HG03457 (cell line): Measurements from ENCODE around the gene BCAN.
A peak's percentile ranks its signal among the peaks of the same experiment; 100 is the strongest.

Source experiments
- ATAC-seq: cut with Tn5 transposase; IDR thresholded peaks from one replicate; pipeline ENCODE4 v1.9.1; 2021; ENCODE audit warnings: moderate number of reproducible peaks; ENCODE audit not compliant: unreplicated experiment

The BCAN gene

DNA sequence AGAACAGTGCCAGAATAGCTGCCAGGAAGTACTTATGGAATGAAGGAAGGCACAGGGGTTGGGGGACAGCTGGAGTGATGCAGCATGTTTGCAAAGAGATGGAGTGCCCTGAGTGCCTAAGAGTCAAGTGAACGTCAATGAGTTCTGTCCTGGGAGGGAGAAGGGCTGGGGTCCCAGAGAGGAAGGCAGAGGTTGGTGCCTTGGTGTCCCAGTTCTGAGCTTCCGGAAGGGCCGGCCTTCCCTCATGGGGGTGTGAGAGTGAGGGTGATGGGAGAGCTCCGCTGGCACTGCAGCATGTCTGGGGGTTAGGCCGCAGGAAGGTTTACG, 17.7 kb downstream of the BCAN start:
- ATAC-seq, result no peak

- ATAC-seq, result peak; percentile 55
Observed at GRCh38 chr1:156659988-156660751, 18.3 kb downstream of the BCAN start.

- ATAC-seq, result no peak
Observed at GRCh38 chr1:156660752-156661112, 18.8 kb downstream of the BCAN start.

DNA sequence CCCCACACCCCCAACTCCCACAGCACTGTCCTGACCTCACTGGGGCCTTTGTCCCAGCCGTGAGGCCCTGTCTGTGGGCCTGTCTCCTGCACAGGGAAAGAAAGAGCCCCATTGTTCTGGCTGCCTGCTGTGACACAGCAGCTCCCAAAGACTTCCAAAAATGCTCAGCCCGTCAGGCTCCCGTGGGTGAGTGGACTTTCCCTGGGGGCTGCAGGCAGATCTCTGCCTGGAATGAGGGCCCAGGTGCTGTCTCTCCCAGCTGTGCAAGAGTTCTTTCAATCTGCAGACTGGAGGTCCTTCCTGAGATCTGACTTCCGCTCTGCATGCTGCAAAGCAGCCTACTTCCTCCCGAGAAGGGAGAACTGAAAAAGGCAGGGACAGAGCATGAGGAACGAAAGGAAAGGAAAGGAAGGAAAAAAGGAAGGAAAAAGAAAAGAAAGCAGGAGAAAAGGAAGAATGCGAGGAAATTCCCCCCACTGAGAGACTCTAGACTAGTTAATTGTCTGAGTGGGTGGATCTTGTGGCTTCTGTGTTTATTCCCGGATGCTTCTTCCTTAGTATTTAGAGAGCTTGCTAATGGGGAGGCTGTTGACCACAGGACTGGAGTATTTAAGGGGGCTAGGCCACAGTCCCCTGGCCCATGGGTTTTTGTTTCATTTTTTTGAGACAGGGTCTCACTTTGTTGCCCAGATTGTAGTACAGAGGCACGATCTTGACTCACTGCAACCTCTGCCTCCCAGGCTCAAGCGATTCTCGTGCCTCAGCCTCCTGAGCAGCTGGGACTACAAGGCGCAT, 20.3 kb downstream of the BCAN start:
- ATAC-seq, result no peak

DNA sequence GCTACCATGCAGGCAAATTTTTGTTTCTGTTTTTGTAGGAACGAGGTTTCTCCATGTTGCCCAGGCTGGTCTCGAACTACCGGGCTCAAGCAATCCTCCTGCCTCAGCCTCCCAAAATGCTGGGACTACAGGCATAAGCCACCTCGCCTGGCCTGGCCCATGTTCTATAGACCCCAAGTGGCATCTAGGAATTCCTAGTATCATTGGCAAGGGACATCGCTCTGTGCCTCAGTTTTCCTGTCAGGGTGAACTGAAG, 20.8 kb downstream of the BCAN start:
- ATAC-seq, result no peak

DNA sequence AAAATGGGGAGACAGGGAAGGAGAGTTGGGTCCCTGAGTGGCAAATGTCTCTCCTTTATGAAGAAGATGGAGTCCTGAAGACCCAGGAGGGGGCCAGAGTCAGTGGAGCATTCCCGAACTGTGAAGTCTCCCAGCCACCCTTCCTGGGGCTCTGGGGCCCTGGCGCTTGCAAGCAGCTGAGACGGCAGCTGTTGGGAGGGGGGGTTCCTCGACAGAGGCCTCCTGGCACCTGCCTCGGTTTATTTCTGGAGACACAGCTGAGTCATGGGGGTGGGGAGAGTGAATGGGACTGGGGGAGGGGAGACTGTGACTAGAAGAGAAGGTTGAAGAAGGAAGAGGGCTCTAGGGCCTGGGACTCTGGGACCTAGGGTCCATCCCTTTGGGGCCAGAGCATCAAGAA, 21.3 kb downstream of the BCAN start:
- no peak for ATAC-seq

DNA sequence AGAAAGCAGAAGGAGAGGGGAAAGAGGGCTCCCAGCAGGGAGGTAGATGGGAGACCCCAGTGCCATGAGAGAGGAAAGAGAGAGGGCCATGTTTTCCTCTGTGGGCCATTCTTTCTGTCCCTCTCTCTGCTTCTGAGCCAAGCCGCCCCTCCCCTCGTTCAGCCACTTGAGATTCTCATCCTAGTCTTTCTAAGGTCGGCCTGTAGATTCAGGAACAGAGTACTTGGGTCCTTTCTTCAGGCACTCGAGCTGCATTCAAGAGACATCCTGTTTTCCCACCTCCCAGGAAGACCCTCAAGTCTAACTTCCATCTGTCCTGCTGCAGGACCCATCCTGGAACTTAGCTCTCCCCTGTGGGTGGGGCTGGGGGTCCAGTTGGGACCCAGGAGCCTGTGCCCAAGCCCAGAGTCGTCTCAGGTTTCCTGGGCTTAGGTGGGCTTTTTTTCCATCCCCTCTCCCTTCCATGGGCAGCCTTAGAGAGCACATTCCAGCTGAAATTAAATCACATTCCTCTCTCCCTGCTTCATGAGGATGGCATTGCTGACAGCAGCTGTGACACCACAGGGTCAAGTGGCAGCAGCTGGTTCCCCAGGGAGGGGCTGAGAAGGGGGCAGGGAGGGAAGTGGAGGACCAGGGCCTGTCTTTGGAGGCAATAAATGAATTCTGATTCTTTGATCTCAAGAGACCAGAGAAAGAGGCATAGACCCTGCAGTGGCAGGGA, 22.3 kb downstream of the BCAN start:
- no peak for ATAC-seq

- ATAC-seq, result no peak
Observed at GRCh38 chr1:156664767-156665411, 23.0 kb downstream of the BCAN start.

GRCh38 chr1:156665539-156665938, 23.6 kb downstream of the BCAN start:
- no peak for ATAC-seq

GRCh38 chr1:156666862-156667609, 25.1 kb downstream of the BCAN start:
- ATAC-seq, result no peak

DNA sequence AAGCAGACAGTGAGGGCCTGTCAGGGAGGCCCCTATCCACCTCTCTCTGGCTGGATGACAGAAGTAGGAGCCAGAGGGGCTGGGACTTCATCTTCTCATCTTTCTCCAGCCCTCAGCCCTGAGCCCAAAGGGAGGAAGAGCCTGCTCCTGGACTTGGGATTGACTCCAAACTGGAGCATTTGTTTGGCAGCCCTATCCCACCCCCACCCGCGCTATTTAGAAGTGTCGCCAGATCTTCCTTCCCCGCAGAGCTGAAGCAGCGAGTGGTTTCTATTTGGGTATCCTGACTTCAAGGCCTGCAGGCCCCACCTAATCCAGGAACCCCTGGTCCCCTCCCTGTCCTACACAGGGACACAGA, 25.7 kb downstream of the BCAN start:
- ATAC-seq, result no peak

GRCh38 chr1:156667968-156668709, 26.2 kb downstream of the BCAN start:
- no peak for ATAC-seq

- ATAC-seq, result no peak
Observed at GRCh38 chr1:156668801-156669637, 27.1 kb downstream of the BCAN start.

- ATAC-seq, result no peak
Observed at GRCh38 chr1:156669794-156670193, 27.9 kb downstream of the BCAN start.

- ATAC-seq, result no peak
Observed at GRCh38 chr1:156670359-156670758, 28.4 kb downstream of the BCAN start.

- no peak for ATAC-seq
Observed at GRCh38 chr1:156670791-156671190, 28.9 kb downstream of the BCAN start.

DNA sequence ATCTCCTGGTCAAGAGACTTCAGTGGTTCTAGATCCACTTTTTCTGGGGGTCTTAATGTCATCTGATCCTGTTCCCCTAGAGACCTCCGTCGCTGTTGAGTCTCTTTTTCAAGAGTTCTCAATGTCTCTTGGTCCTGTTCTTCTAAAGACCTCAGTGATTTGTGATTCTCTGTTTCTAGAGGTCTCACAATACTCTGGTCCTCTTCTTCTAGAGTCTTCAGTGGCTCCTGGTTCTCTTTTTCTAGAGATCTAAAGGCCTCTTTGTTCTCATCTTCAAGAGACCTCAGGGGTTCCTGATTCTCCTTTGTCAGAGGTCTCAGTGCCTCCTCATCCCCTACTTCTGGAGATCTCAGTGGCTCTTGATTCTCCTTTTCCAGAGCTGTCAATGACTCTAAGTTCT, 29.9 kb downstream of the BCAN start:
- no peak for ATAC-seq

- no peak for ATAC-seq
Observed at GRCh38 chr1:156673387-156674121, 31.6 kb downstream of the BCAN start.
